Activated CD8-positive, alpha-beta T cell treated with anti-CD3 and anti-CD28 coated beads for 36 hours (primary cell): ENCODE data around the gene NBEAL2. TPM values are rescaled to one million over a fixed set of nuclear protein-coding genes. Genes with fewer than 3 reads are reported as not detected.
A peak's percentile ranks its signal among the peaks of the same experiment; 100 is the strongest.

ENCODE experiments used
- ATAC-seq: fragments of 200-7000 bp; cut with Tn5 transposase; one replicate; pipeline ENCODE4 v1.10.0; 2021; ENCODE audit warnings: mild to moderate bottlenecking, moderate library complexity
- CTCF ChIA-PET: fragments of 350-600 bp; sonication (Branson Sonifier 250); formaldehyde crosslinking; loops from one replicate; lab custom pipeline; 2021; ENCODE audit warnings: antibody characterized with exemption; lab: Charles Lee
- POLR2A ChIA-PET: fragments of 350-600 bp; sonication (Branson Sonifier 250); formaldehyde crosslinking; loops from one replicate; lab custom pipeline; 2021; ENCODE audit warnings: antibody characterized with exemption; lab: Charles Lee
- DNase-seq: peaks from one replicate; pipeline ENCODE4 v3.0.0-alpha.2; 2020
- H3K27ac Mint-ChIP-seq: one replicate; pipeline ENCODE4 v1.8.0; 2021; ENCODE audit warnings: mild to moderate bottlenecking, mixed read lengths
- H3K27me3 Mint-ChIP-seq: one replicate; pipeline ENCODE4 v1.8.0; 2021; ENCODE audit warnings: mixed read lengths
- H3K36me3 Mint-ChIP-seq: one replicate; pipeline ENCODE4 v1.8.0; 2021; ENCODE audit warnings: low read depth, mixed read lengths
- H3K4me1 Mint-ChIP-seq: one replicate; pipeline ENCODE4 v1.8.0; 2021; ENCODE audit warnings: low read depth, mixed read lengths
- H3K4me3 Mint-ChIP-seq: one replicate; pipeline ENCODE4 v1.8.0; 2021; ENCODE audit warnings: mild to moderate bottlenecking, moderate library complexity, mixed read lengths
- H3K9me3 Mint-ChIP-seq: one replicate; pipeline ENCODE4 v1.8.0; 2021; ENCODE audit warnings: mixed read lengths
- CTCF ChIP-seq: fragments of 200-600 bp; IDR thresholded peaks from one replicate; pipeline ENCODE4 v1.8.0; 2022; ENCODE audit warnings: antibody characterized with exemption, mild to moderate bottlenecking
- intact Hi-C: fragments of 100-400 bp; cut with micrococcal nuclease; formaldehyde crosslinking; loops from one replicate; pipeline ENCODE4 v1.10.0; 2022
- total RNA-seq, 2 experiments: library from RNA; stranded (reverse); gene quantifications; one replicate each; pipeline ENCODE4 v1.2.3, GENCODE V29; 2021

Gene NBEAL2
- total RNA-seq, 2 experiments from 2014 or later = 58.9 to 63.7 TPM

- peaks cover 33% of the 10 kb centered on the region for H3K36me3 Mint-ChIP-seq
- CTCF ChIA-PET = interaction anchor here (1.8 kb wide), 1 partner anchor 18 kb away, joined by 3 read pairs; no protein-coding TSS in a partner anchor
- TF ChIP-seq CTCF = no peak
- H3K9me3 Mint-ChIP-seq = no peaks in the 10 kb centered on the region
- H3K4me1 Mint-ChIP-seq = peaks cover 59% of the 10 kb centered on the region
- DNase-seq (peak; percentile 96), ATAC-seq (peak; percentile 83)
- intact Hi-C loops = no loop called here
- peak within 1 kb of the TSS; percentile 98 for H3K27ac Mint-ChIP-seq
- H3K27me3 Mint-ChIP-seq = no peaks in the 10 kb centered on the region
- peak within 1 kb of the TSS; percentile 90 for H3K4me3 Mint-ChIP-seq
- POLR2A ChIA-PET = interaction anchor here (0.6 to 6.1 kb wide), 10 partner anchors 9 to 393 kb away, joined by 3 to 40 read pairs (median 3); no protein-coding TSS in a partner anchor
Measured at GRCh38 chr3:46976326-46977190, 2.9 kb upstream of the NBEAL2 start, which contains the start of gene CCDC12. CCDC12 (minus strand) TSS chr3:46976745; CDS start chr3:46976732, 13 bp downstream.

GRCh38 chr3:46977811-46978195 is 1.7 kb upstream of the NBEAL2 start:
- H3K27me3 Mint-ChIP-seq = no peaks in the 10 kb centered on the region
- no peak for ATAC-seq
- ChIA-PET CTCF (interaction anchor here (1.8 kb wide), 1 partner anchor 19 kb away, joined by 3 read pairs; no protein-coding TSS in a partner anchor), POLR2A (interaction anchor here (0.9 to 6.1 kb wide), 6 partner anchors 10 to 46 kb away, joined by 3 to 40 read pairs (median 8); no protein-coding TSS in a partner anchor)
- TF ChIP-seq CTCF = no peak
- no peaks in the 10 kb centered on the region for H3K9me3 Mint-ChIP-seq
- peaks cover 53% of the 10 kb centered on the region for H3K4me1 Mint-ChIP-seq
- DNase-seq = no peak
- peak overlapping the region; percentile 83 for H3K27ac Mint-ChIP-seq
- peak overlapping the region; percentile 90 for H3K4me3 Mint-ChIP-seq
- intact Hi-C loops = no loop called here
- peaks cover 26% of the 10 kb centered on the region for H3K36me3 Mint-ChIP-seq

GRCh38 chr3:46978381-46978780 is 1.1 kb upstream of the NBEAL2 start:
- Mint-ChIP-seq H3K36me3 (peaks cover 25% of the 10 kb centered on the region), H3K9me3 (no peaks in the 10 kb centered on the region), H3K27me3 (no peaks in the 10 kb centered on the region), H3K4me3 (peak overlapping the region; percentile 90), H3K4me1 (peaks cover 52% of the 10 kb centered on the region), H3K27ac (peak overlapping the region; percentile 89)
- POLR2A ChIA-PET = interaction anchor here (0.6 to 6.1 kb wide), 11 partner anchors 10 to 351 kb away, joined by 3 to 40 read pairs (median 7); no protein-coding TSS in a partner anchor
- intact Hi-C loops = no loop called here
- no peak for TF ChIP-seq CTCF
- DNase-seq (no peak), ATAC-seq (no peak)
- CTCF ChIA-PET = interaction anchor here (1.8 kb wide), 1 partner anchor 19 kb away, joined by 3 read pairs; no protein-coding TSS in a partner anchor

GRCh38 chr3:46979958-46980497 is 562 bp downstream of the NBEAL2 start:
- CTCF ChIA-PET = interaction anchor here (1.1 kb wide), 2 partner anchors 14 to 57 kb away, joined by 3 to 4 read pairs; no protein-coding TSS in a partner anchor
- H3K36me3 Mint-ChIP-seq = peaks cover 11% of the 10 kb centered on the region
- peak overlapping the region; percentile 85 for H3K4me3 Mint-ChIP-seq
- intact Hi-C loops = no loop called here
- H3K27me3 Mint-ChIP-seq = no peaks in the 10 kb centered on the region
- DNase-seq (peak; percentile 49), ATAC-seq (peak; percentile 5)
- H3K9me3 Mint-ChIP-seq = no peaks in the 10 kb centered on the region
- no peak for TF ChIP-seq CTCF
- POLR2A ChIA-PET = interaction anchor here (0.7 to 6.1 kb wide), 19 partner anchors 8 to 183 kb away, joined by 3 to 40 read pairs (median 5); partner anchors contain the start of gene SETD2
- peaks cover 50% of the 10 kb centered on the region for H3K4me1 Mint-ChIP-seq
- H3K27ac Mint-ChIP-seq = peak overlapping the region; percentile 73
